ENCODE results near the gene KRTAP4-4. TPM values are rescaled to one million over a fixed set of nuclear protein-coding genes. Genes with fewer than 3 reads are reported as not detected.
"Not testable (repeated sequence)": the region's sequence is repeated elsewhere in the genome, so short reads cannot be mapped to it uniquely, and the experiment has no call there.

The KRTAP4-4 gene
- total RNA-seq, 1 experiment from 2014 or later, result not detected

- Histone ChIP-seq H3T11ph (ENCODE audit: low read length) (no peak overlapping the region), H2BK120ac (ENCODE audit: low read depth, low read length, poor library complexity, severe bottlenecking) (no peak overlapping the region), H3K4ac (ENCODE audit: low read depth, low read length) (no peak overlapping the region), H2BK5ac (ENCODE audit: insufficient read length, low read length) (no peak overlapping the region), H3K14ac (ENCODE audit: insufficient read depth, low read length) (no peak overlapping the region), H3K9me3 (ENCODE audit: control insufficient read depth, low read depth, low read length) (no peaks in the 10 kb centered on the region), H3K23ac (ENCODE audit: insufficient read length, low read depth, low read length) (no peak overlapping the region), H3K23me2 (ENCODE audit: insufficient read length, low read depth, low read length, poor library complexity, severe bottlenecking) (no peaks in the 10 kb centered on the region), H4K20me1 (ENCODE audit: control insufficient read depth, insufficient read depth, insufficient read length) (no peaks in the 10 kb centered on the region), H3K9ac (ENCODE audit: extremely low read depth, insufficient read length, low read length) (no peak overlapping the region), H3K27ac (ENCODE audit: insufficient read length, low read depth, low read length) (no peak overlapping the region), H2BK12ac (ENCODE audit: insufficient read length, low read depth, low read length) (no peak overlapping the region), H2BK20ac (ENCODE audit: low read depth, low read length, poor library complexity, severe bottlenecking) (no peak overlapping the region), H3K18ac (ENCODE audit: insufficient read length, low read depth, low read length) (no peak overlapping the region), H3K4me1 (ENCODE audit: insufficient read depth, low read length) (no peaks in the 10 kb centered on the region), H3K27me3 (ENCODE audit: insufficient read depth, low read length) (no peaks in the 10 kb centered on the region), H3K79me1 (ENCODE audit: insufficient read depth, low read depth, low read length, poor library complexity, severe bottlenecking) (no peaks in the 10 kb centered on the region), H3K56ac (ENCODE audit: insufficient read length, low read depth, low read length) (no peak overlapping the region), H2AFZ (ENCODE audit: low read length) (no peak overlapping the region), H2BK15ac (ENCODE audit: low read depth, low read length) (no peak overlapping the region), H4K5ac (ENCODE audit: insufficient read length, low read depth, low read length) (no peak overlapping the region), H2AK5ac (ENCODE audit: insufficient read length, low read length) (no peak overlapping the region), H3K79me2 (ENCODE audit: insufficient read depth, low read length) (no peaks in the 10 kb centered on the region), H4K8ac (replicated peaks; ENCODE audit: insufficient read length, low read depth, low read length) (no peak overlapping the region), H3K4me2 (ENCODE audit: insufficient read depth, insufficient read length, low read length) (no peak overlapping the region), H4K91ac (ENCODE audit: insufficient read length, low read depth, low read length) (no peak overlapping the region)
- Mint-ChIP-seq H3K27me3 (ENCODE audit: low read depth) (no peaks in the 10 kb centered on the region; the same call in 1 of the 2 replicates), H3K9me3 (peaks cover 4 to 5% of the 10 kb centered on the region in 2 experiments; a peak in 4 of 5 replicates), H3K4me1 (peaks cover 17 to 21% of the 10 kb centered on the region in 2 experiments), H3K4me3 (no peak overlapping the region), H3K27ac (no peak overlapping the region), H3K36me3 (ENCODE audit: insufficient read depth in 1 of 3, low read depth in 3 of 3) (peaks cover 0 to 2% (median 0%) of the 10 kb centered on the region in 3 experiments; a peak in 2 of 7 replicates)
- no CpG with 5 or more reads among the region's 2 CpGs for WGBS (ENCODE audit: extremely low coverage, insufficient read length, low lambda C conversion rate)
- TF ChIP-seq CTCF (conservative IDR thresholded peaks at IDR 0.05), result no peak
- no peak for DNase-seq
Measured at GRCh38 chr17:41121742-41122141, 38.8 kb downstream of the KRTAP4-4 start.

DNA sequence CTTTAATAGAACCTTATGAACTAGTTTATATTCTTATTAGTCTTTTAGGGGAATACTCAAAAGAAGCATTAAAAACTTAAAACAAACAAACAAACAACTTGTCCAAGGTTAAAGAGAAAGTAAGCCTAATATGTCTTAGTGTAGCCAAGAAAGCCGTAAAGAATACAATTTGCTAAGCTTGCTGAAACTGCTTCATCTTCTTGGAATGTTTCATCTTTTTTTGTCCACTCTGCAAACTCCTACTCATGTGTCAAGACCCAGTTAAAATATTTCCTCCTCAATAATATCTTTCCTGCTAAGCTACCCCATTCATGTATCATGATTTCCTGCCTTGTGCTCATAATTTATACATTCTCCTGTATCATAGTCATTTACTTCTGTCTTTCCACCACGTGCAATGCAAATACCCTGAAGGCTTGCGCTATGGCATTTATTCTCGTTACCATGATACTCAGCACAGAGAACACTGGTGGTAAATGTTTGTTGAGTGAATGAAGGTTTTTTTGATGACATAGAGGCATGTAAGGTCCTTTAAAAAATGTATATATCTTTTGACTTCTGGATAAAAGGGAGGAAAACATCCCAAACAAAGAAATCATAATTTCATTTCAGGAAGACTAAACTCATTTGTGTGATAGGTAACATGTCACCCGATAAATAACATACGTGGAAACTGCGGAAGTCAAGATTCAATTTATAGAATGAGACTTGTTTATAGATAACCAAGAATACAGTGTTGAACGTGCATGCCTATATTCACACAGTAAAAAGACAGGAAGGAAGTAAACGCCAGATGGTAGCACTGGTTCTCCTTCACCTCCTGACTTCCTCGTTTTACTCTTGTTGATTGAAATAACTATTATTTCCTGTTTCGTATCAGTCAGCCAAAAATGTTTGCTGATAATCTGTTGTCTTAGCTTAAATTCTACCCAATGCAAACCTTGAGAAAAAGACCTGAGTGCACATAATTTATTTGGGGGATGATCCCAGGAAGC lies 40.6 kb downstream of the KRTAP4-4 start:
- not testable (repeated sequence) for H3K23me2 ChIP-seq (ENCODE audit: insufficient read length, low read depth, low read length, poor library complexity, severe bottlenecking); H3K56ac ChIP-seq (ENCODE audit: insufficient read length, low read depth, low read length); H3T11ph ChIP-seq (ENCODE audit: low read length); H2BK15ac ChIP-seq (ENCODE audit: low read depth, low read length); H3K4me1 ChIP-seq (ENCODE audit: insufficient read depth, low read length); H2AFZ ChIP-seq (ENCODE audit: low read length); H3K27me3 ChIP-seq (ENCODE audit: insufficient read depth, low read length); H3K4ac ChIP-seq (ENCODE audit: low read depth, low read length); H2AK5ac ChIP-seq (ENCODE audit: insufficient read length, low read length); H2BK5ac ChIP-seq (ENCODE audit: insufficient read length, low read length); H3K18ac ChIP-seq (ENCODE audit: insufficient read length, low read depth, low read length); H3K27me3 Mint-ChIP-seq (ENCODE audit: low read depth); H4K20me1 ChIP-seq (ENCODE audit: control insufficient read depth, insufficient read depth, insufficient read length); H4K5ac ChIP-seq (ENCODE audit: insufficient read length, low read depth, low read length); H3K27ac Mint-ChIP-seq; H2BK20ac ChIP-seq (ENCODE audit: low read depth, low read length, poor library complexity, severe bottlenecking); H3K4me3 Mint-ChIP-seq; H3K27ac ChIP-seq (ENCODE audit: insufficient read length, low read depth, low read length); H2BK12ac ChIP-seq (ENCODE audit: insufficient read length, low read depth, low read length); H2BK120ac ChIP-seq (ENCODE audit: low read depth, low read length, poor library complexity, severe bottlenecking); H3K79me1 ChIP-seq (ENCODE audit: insufficient read depth, low read depth, low read length, poor library complexity, severe bottlenecking); H3K23ac ChIP-seq (ENCODE audit: insufficient read length, low read depth, low read length); H4K91ac ChIP-seq (ENCODE audit: insufficient read length, low read depth, low read length); H3K79me2 ChIP-seq (ENCODE audit: insufficient read depth, low read length); H3K9me3 ChIP-seq (ENCODE audit: control insufficient read depth, low read depth, low read length); H3K4me2 ChIP-seq (ENCODE audit: insufficient read depth, insufficient read length, low read length); H3K9ac ChIP-seq (ENCODE audit: extremely low read depth, insufficient read length, low read length); H3K36me3 Mint-ChIP-seq (ENCODE audit: insufficient read depth in 1 of 3, low read depth in 3 of 3); H3K14ac ChIP-seq (ENCODE audit: insufficient read depth, low read length); DNase-seq; H4K8ac ChIP-seq (replicated peaks; ENCODE audit: insufficient read length, low read depth, low read length)
- WGBS (ENCODE audit: extremely low coverage, insufficient read length, low lambda C conversion rate), result no CpG with 5 or more reads among the region's 11 CpGs
- H3K4me1 Mint-ChIP-seq, result peaks cover 31 to 33% of the 10 kb centered on the region in 2 experiments
- peaks cover 0 to 12% of the 10 kb centered on the region in 2 experiments; a peak in 4 of 5 replicates for H3K9me3 Mint-ChIP-seq

Data from H9 (cell line).